Esophagus muscularis mucosa (tissue), 4 donors: ENCODE results near the gene UGT1A1. TPM values are rescaled to one million over a fixed set of nuclear protein-coding genes. Genes with fewer than 3 reads are reported as not detected.
"Not testable (repeated sequence)": the region's sequence is repeated elsewhere in the genome, so short reads cannot be mapped to it uniquely, and the experiment has no call there.

Experiments used
- DNase-seq: peaks from one replicate; pipeline ENCODE4 v3.0.0-alpha.2; 2017; ENCODE audit errors: extremely low spot score
- H3K27ac ChIP-seq, 4 donors: fragments of 200-600 bp; sonication (generic); replicated peaks in 1 of 4; 1 replicate in 3 of 4; 2 replicates in 1 of 4; pipeline ENCODE4 v1.5.1; 2016 to 2019; ENCODE audit warnings: mild to moderate bottlenecking in 1 of 4
- H3K27me3 ChIP-seq, 4 donors: fragments of 200-600 bp; sonication (generic); one replicate each; pipeline versions ENCODE4 v1.5.1 to v1.6.0; 2016 to 2019
- H3K36me3 ChIP-seq, 4 donors: fragments of 200-600 bp; sonication (generic); one replicate each; pipeline ENCODE4 v1.5.1; 2016 to 2019
- H3K4me1 ChIP-seq, 4 donors: fragments of 200-600 bp; sonication (generic); one replicate each; pipeline ENCODE4 v1.5.1; 2016 to 2019
- H3K4me3 ChIP-seq, 4 donors: fragments of 200-600 bp; sonication (generic); 1 replicate in 2 of 4; 2 replicates in 2 of 4; pipeline ENCODE4 v1.5.1; 2016 to 2019; ENCODE audit warnings: mild to moderate bottlenecking in 4 of 4, moderate library complexity in 1 of 4
- H3K9me3 ChIP-seq, 4 donors: fragments of 200-600 bp; sonication (generic); 1 replicate in 3 of 4; 2 replicates in 1 of 4; pipeline ENCODE4 v1.5.1; 2016 to 2019
- CTCF ChIP-seq, 3 experiments: fragments of 200-600 bp in 2 of 3; fragments of 450-650 bp in 1 of 3; sonication (generic) in 2 of 3; IDR thresholded peaks; one replicate each; pipeline ENCODE4 v1.5.1; 2017 to 2019; ENCODE audit warnings: antibody characterized with exemption in 3 of 3, mild to moderate bottlenecking in 2 of 3, moderate library complexity in 1 of 3
- EP300 ChIP-seq: sonication (generic); formaldehyde crosslinking; IDR thresholded peaks from one replicate; pipeline ENCODE4 v1.6.1; 2017; ENCODE audit warnings: antibody characterized with exemption
- POLR2A ChIP-seq: fragments of 450-650 bp; IDR thresholded peaks from one replicate; pipeline ENCODE4 v1.6.1; 2017; ENCODE audit warnings: antibody characterized with exemption, moderate library complexity, mild to moderate bottlenecking, low read depth
- POLR2AphosphoS5 ChIP-seq, 2 donors: sonication (generic); formaldehyde crosslinking; IDR thresholded peaks; one replicate each; pipeline ENCODE4 v1.6.1; 2017; ENCODE audit warnings: antibody characterized with exemption in 2 of 2
- WGBS: methylation state at CpG from one replicate; pipeline ENCODE4 v1.1.5; 2018; 5-methylcytosine and 5-hydroxymethylcytosine counted together
- intact Hi-C: fragments of 100-400 bp; cut with DNase I; formaldehyde crosslinking; loops from one replicate; pipeline ENCODE4 v1.15.1; 2023
- total RNA-seq, 4 donors: library from RNA; depleted of rRNA; stranded (reverse); fragments of >200 nt; gene quantifications; one replicate each; pipeline versions ENCODE4 v1.1.0 to v1.2.1, GENCODE V29; 2016

UGT1A1 gene
- total RNA-seq, 4 donors from 2014 or later = not detected

DNA sequence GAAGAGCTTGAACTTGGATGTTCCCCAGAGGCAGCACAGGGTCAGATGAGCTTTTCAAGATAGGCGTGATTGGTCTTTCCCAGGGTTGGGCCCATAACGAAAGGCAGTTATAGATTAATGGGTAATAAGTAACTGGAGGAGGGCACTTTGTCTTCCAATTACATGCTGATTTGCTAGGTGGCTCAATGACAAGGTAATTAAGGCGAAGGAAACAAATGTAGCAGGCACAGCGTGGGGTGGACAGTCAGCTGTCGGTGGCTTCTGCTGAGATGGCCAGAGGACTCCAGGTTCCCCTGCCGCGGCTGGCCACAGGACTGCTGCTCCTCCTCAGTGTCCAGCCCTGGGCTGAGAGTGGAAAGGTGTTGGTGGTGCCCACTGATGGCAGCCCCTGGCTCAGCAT is 41.5 kb upstream of the UGT1A1 start, which contains the start of gene UGT1A4:
Gene UGT1A4 (plus strand): TSS at position 185 of the 400 bp plus-strand sequence. CDS start 85 bp downstream, at position 270.
- Histone ChIP-seq H3K4me3 (no peak within 1 kb of the TSS), H3K4me1 (no peaks in the 10 kb centered on the region), H3K9me3 (no peaks in the 10 kb centered on the region), H3K27me3 (peaks cover 0 to 20% (median 0%) of the 10 kb centered on the region in 4 donors), H3K27ac (no peak within 1 kb of the TSS), H3K36me3 (no peaks in the 10 kb centered on the region)
- no peak for TF ChIP-seq POLR2AphosphoS5 (IDR thresholded peaks at IDR 0.05)
- TF ChIP-seq EP300 = no peak
- TF ChIP-seq POLR2A = no peak
- no peak for TF ChIP-seq CTCF (IDR thresholded peaks at IDR 0.05)
- 78% methylated on average over 7 of the region's 7 CpGs for WGBS
- no peak for DNase-seq
- intact Hi-C loops = no loop called here

- Histone ChIP-seq H3K9me3 (no peaks in the 10 kb centered on the region), H3K36me3 (no peaks in the 10 kb centered on the region), H3K4me1 (no peaks in the 10 kb centered on the region), H3K4me3 (no peak within 1 kb of the TSS), H3K27ac (no peak within 1 kb of the TSS), H3K27me3 (peaks cover 0 to 10% (median 0%) of the 10 kb centered on the region in 4 donors)
- 87% methylated on average over 8 of the region's 8 CpGs for WGBS
- DNase-seq = no peak
- intact Hi-C loops = no loop called here
- TF ChIP-seq POLR2A = no peak
- no peak for TF ChIP-seq POLR2AphosphoS5 (IDR thresholded peaks at IDR 0.05)
Measured at GRCh38 chr2:233728723-233729301, 31.3 kb upstream of the UGT1A1 start, which contains the start of gene UGT1A3. Gene UGT1A3 (plus strand): TSS chr2:233729042. CDS start chr2:233729127, 85 bp downstream.

GRCh38 chr2:233736868-233737653 is 23.0 kb upstream of the UGT1A1 start:
- DNase-seq, H3K27ac ChIP-seq, H3K36me3 ChIP-seq, intact Hi-C loops, H3K4me1 ChIP-seq, H3K9me3 ChIP-seq, H3K4me3 ChIP-seq, H3K27me3 ChIP-seq: not testable (repeated sequence)
- 84% methylated on average over 13 of the region's 14 CpGs for WGBS

- peaks cover 0 to 9% (median 0%) of the 10 kb centered on the region in 4 donors for H3K27me3 ChIP-seq
- intact Hi-C loops = no loop called here
- WGBS = 59% methylated on average over 2 of the region's 2 CpGs
- H3K9me3 ChIP-seq = no peaks in the 10 kb centered on the region
- TF ChIP-seq EP300 (no peak), POLR2A (no peak), CTCF (IDR thresholded peaks at IDR 0.05) (no peak), POLR2AphosphoS5 (IDR thresholded peaks at IDR 0.05) (no peak)
- no peak overlapping the region for H3K27ac ChIP-seq
- no peak for DNase-seq
- H3K4me3 ChIP-seq = no peak overlapping the region
- H3K36me3 ChIP-seq = no peaks in the 10 kb centered on the region
- no peaks in the 10 kb centered on the region for H3K4me1 ChIP-seq
Measured at GRCh38 chr2:233740870-233741269, 19.2 kb upstream of the UGT1A1 start.

DNA sequence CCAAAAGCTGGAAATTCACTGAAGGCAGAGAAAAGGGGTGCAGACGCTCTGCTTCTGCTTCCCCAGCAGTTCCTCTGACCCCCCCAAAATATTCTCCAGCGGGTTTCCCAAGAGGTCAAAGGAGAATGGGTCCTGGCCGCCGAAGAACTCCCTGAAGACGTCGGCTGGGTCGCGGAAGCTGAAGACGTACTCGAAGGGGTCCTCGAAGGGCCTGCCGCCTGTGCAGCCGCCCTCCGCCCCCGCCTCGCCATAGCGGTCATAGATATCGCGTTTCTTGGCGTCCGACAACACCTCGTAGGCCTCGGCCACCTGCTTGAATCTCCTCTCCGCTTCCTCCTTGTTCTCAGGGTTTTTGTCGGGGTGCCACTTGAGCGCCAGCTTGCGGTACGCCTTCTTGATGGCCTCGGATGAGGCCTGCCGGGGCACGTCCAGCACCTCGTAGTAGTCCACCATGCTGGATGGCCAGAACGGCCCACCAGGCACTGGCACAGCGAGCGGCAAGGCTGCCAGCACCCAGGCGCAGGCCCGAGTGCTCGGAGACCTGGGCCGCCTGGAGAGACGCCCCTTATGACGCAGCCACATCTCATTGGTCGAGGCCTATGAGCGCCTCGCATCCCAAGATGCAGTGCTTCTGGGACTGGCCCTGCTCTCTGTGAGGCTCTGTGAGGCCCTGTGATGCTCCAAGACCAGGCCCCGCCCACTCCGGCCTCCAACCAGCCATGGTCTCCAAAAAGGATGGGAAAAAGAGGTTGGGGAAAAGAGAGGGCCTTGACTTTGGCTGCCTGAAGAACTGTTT is 16.4 kb upstream of the UGT1A1 start:
- WGBS = 94% methylated on average over 34 of the region's 46 CpGs
- Histone ChIP-seq H3K4me3 (no peak overlapping the region), H3K27me3 (peaks cover 0 to 3% (median 0%) of the 10 kb centered on the region in 4 donors), H3K36me3 (no peaks in the 10 kb centered on the region), H3K27ac (no peak overlapping the region), H3K9me3 (no peaks in the 10 kb centered on the region), H3K4me1 (no peaks in the 10 kb centered on the region)
- DNase-seq = no peak
- intact Hi-C loops = no loop called here
- TF ChIP-seq CTCF (IDR thresholded peaks at IDR 0.05) (no peak), POLR2AphosphoS5 (IDR thresholded peaks at IDR 0.05) (no peak), POLR2A (no peak), EP300 (no peak)
